ENCODE measurements around the gene NRTN.
"Not testable (repeated sequence)": the region's sequence is repeated elsewhere in the genome, so short reads cannot be mapped to it uniquely, and the experiment has no call there.

The NRTN gene

GRCh38 chr19:5864725-5865486 lies 60.0 kb downstream of the NRTN start:
- no peak for DNase-seq

GRCh38 chr19:5865772-5866171 lies 60.9 kb downstream of the NRTN start:
- no peak for DNase-seq

- DNase-seq: no peak
These were observed 62.6 kb downstream of the NRTN start for GRCh38 chr19:5867201-5868136.

GRCh38 chr19:5870986-5871394 lies 66.1 kb downstream of the NRTN start:
- DNase-seq: no peak

- no peak for DNase-seq
These were observed 68.8 kb downstream of the NRTN start for GRCh38 chr19:5873617-5874199.

- not testable (repeated sequence) for DNase-seq
These were observed 69.6 kb downstream of the NRTN start for GRCh38 chr19:5874496-5874895.

- DNase-seq: no peak
These were observed 72.6 kb downstream of the NRTN start for GRCh38 chr19:5877427-5877826.

GRCh38 chr19:5877882-5878281 lies 73.0 kb downstream of the NRTN start:
- no peak for DNase-seq
